GM23338 (cell line): ENCODE results near the gene TMC2. TPM values are rescaled to one million over a fixed set of nuclear protein-coding genes. Genes with fewer than 3 reads are reported as not detected.

Source experiments
- ATAC-seq: fragments of 200-7000 bp; cut with Tn5 transposase; 3 replicates; pipeline ENCODE4 v1.9.1; 2020
- DNase-seq: peaks from one replicate; pipeline ENCODE4 v3.0.0-alpha.2; 2015; ENCODE audit warnings: low spot score
- H2AFZ ChIP-seq: fragments of 200-600 bp; sonication (generic); 2 replicates; pipeline ENCODE4 v1.8.0; 2016; ENCODE audit warnings: antibody characterized with exemption, mild to moderate bottlenecking, moderate library complexity
- H3F3A ChIP-seq: fragments of 200-600 bp; sonication (generic); replicated peaks from 2 replicates; pipeline ENCODE4 v1.8.0; 2017; ENCODE audit warnings: antibody characterized with exemption, mixed run types, low read depth
- H3K27ac ChIP-seq: fragments of 200-600 bp; sonication (generic); 2 replicates; pipeline ENCODE4 v1.6.1; 2016; ENCODE audit warnings: low read depth
- H3K27me3 ChIP-seq: fragments of 200-600 bp; sonication (generic); 2 replicates; pipeline ENCODE4 v1.8.0; 2016; ENCODE audit warnings: mild to moderate bottlenecking, mixed run types, moderate library complexity; ENCODE audit not compliant: insufficient read depth
- H3K36me3 ChIP-seq: fragments of 200-600 bp; sonication (generic); 2 replicates; pipeline ENCODE4 v1.8.0; 2016; ENCODE audit warnings: mild to moderate bottlenecking; ENCODE audit not compliant: insufficient read depth
- H3K4me1 ChIP-seq: fragments of 200-600 bp; sonication (generic); 2 replicates; pipeline ENCODE4 v1.8.0; 2016; ENCODE audit warnings: mild to moderate bottlenecking, moderate library complexity; ENCODE audit not compliant: insufficient read depth
- H3K4me2 ChIP-seq: fragments of 200-600 bp; sonication (generic); 2 replicates; pipeline ENCODE4 v1.7.1; 2017; ENCODE audit warnings: mixed run types
- H3K4me3 ChIP-seq: fragments of 200-600 bp; sonication (generic); 2 replicates; pipeline ENCODE4 v1.6.1; 2016; ENCODE audit warnings: mixed run types
- H3K79me2 ChIP-seq: fragments of 200-600 bp; sonication (generic); replicated peaks from 2 replicates; pipeline ENCODE4 v1.8.0; 2017; ENCODE audit warnings: mild to moderate bottlenecking; ENCODE audit not compliant: insufficient read depth
- H3K9me2 ChIP-seq: fragments of 200-600 bp; sonication (generic); 2 replicates; pipeline ENCODE4 v1.8.0; 2017; ENCODE audit not compliant: insufficient read depth
- H4K20me1 ChIP-seq: fragments of 200-600 bp; sonication (generic); replicated peaks from 2 replicates; pipeline ENCODE4 v1.8.0; 2017; ENCODE audit warnings: mild to moderate bottlenecking; ENCODE audit not compliant: insufficient read depth
- H3K27ac Mint-ChIP-seq: 2 replicates; pipeline ENCODE4 v1.8.0; 2020; ENCODE audit warnings: inconsistent platforms, mild to moderate bottlenecking, moderate library complexity, mixed read lengths
- H3K27me3 Mint-ChIP-seq: 3 replicates; pipeline ENCODE4 v1.8.0; 2022; ENCODE audit warnings: low read depth, mild to moderate bottlenecking, moderate library complexity, mixed read lengths, inconsistent platforms; ENCODE audit not compliant: insufficient read depth, poor library complexity
- H3K36me3 Mint-ChIP-seq: 3 replicates; pipeline ENCODE4 v1.8.0; 2021; ENCODE audit warnings: low read depth, mild to moderate bottlenecking, inconsistent platforms, moderate library complexity, mixed read lengths
- H3K4me1 Mint-ChIP-seq: 3 replicates; pipeline ENCODE4 v1.8.0; 2020; ENCODE audit warnings: mild to moderate bottlenecking, inconsistent platforms, mixed read lengths
- H3K4me3 Mint-ChIP-seq: 3 replicates; pipeline ENCODE4 v1.8.0; 2021; ENCODE audit warnings: moderate library complexity, mild to moderate bottlenecking, inconsistent platforms, mixed read lengths
- H3K9me3 Mint-ChIP-seq: 3 replicates; pipeline ENCODE4 v1.8.0; 2020; ENCODE audit warnings: moderate library complexity, mild to moderate bottlenecking, inconsistent platforms, mixed read lengths
- CREB1 ChIP-seq: fragments of 250-450 bp; sonication (Bioruptor Pico); IDR thresholded peaks from 2 replicates; pipeline ENCODE4 v1.5.0; 2020; ENCODE audit warnings: low read depth, mild to moderate bottlenecking, moderate library complexity
- EZH2 ChIP-seq: fragments of 200-600 bp; sonication (generic); IDR thresholded peaks from one replicate; pipeline ENCODE4 v1.8.0; 2017; ENCODE audit warnings: antibody characterized with exemption, mild to moderate bottlenecking, low read depth; ENCODE audit not compliant: unreplicated experiment
- EZH2phosphoT487 ChIP-seq: fragments of 200-600 bp; sonication (generic); IDR thresholded peaks from one replicate; pipeline ENCODE4 v1.8.1; 2018; ENCODE audit warnings: antibody characterized with exemption; ENCODE audit not compliant: unreplicated experiment
- JUNB ChIP-seq: IDR thresholded peaks from one replicate; pipeline ENCODE4 v1.6.1; 2016; ENCODE audit warnings: antibody characterized with exemption; ENCODE audit not compliant: unreplicated experiment
- NANOG ChIP-seq: IDR thresholded peaks from 2 replicates; pipeline ENCODE4 v1.6.1; 2016; ENCODE audit warnings: antibody characterized with exemption, borderline replicate concordance
- STAT1 ChIP-seq: IDR thresholded peaks from one replicate; pipeline ENCODE4 v1.6.1; 2016; ENCODE audit warnings: antibody characterized with exemption; ENCODE audit not compliant: unreplicated experiment
- polyA plus RNA-seq: library from polyadenylated mRNA; unstranded; fragments of >200 nt; fragmentation: Nextera tagmentation; extraction: Ambion mirVana; gene quantifications from 2 replicates; pipeline ENCODE4 v1.2.1, GENCODE V29; 2016
- total RNA-seq: library from RNA; depleted of rRNA; stranded (reverse); fragments of >200 nt; shearing (Covaris generic); gene quantifications from 2 replicates; pipeline ENCODE4 v1.2.3, GENCODE V29; 2014
- TF ChIP-seq, protein P1 (sequence below): fragments of 250-450 bp; sonication (Bioruptor Pico); IDR thresholded peaks from 2 replicates; pipeline ENCODE4 v1.5.0; 2020; ENCODE audit warnings: mild to moderate bottlenecking, moderate library complexity
- TF ChIP-seq, protein P2 (sequence below), 2 experiments: fragments of 200-600 bp in 1 of 2; sonication (generic) in 1 of 2; conservative IDR thresholded peaks; 2 replicates each; pipeline versions ENCODE4 v1.5.1 to v1.6.1; 2016 to 2017; ENCODE audit warnings: antibody characterized with exemption in 2 of 2, low read depth in 2 of 2, mild to moderate bottlenecking in 2 of 2, moderate library complexity in 1 of 2
- TF ChIP-seq, protein P3 (sequence below): IDR thresholded peaks from 2 replicates; pipeline ENCODE4 v1.6.1; 2016; ENCODE audit warnings: antibody characterized with exemption
- TF ChIP-seq, protein P4 (sequence below): IDR thresholded peaks from one replicate; pipeline ENCODE4 v1.6.1; 2018; ENCODE audit warnings: antibody characterized with exemption; ENCODE audit not compliant: unreplicated experiment

The TMC2 gene
- total and polyA plus RNA-seq, 2 experiments from 2014 or later, result not detected

DNA sequence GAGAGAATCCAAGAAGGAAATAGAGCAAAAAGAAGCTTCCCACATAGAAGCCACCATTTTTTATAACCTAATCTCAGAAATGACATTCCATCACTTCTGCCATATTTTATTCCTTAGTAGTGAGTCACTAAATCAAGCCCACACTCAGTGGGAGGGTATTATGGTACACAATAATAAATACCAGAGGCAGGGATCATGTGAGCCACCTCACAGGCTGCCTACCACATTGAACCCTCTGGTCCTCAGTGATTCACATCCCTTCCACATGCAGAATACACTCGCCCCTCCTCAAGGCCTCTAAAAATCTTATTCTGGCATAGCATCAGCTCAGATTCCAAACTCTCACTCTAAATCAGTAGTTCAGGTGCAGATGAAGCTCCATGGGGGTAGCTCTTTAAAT is 49.4 kb downstream of the TMC2 start (continued):
- TF ChIP-seq, protein P1, sequence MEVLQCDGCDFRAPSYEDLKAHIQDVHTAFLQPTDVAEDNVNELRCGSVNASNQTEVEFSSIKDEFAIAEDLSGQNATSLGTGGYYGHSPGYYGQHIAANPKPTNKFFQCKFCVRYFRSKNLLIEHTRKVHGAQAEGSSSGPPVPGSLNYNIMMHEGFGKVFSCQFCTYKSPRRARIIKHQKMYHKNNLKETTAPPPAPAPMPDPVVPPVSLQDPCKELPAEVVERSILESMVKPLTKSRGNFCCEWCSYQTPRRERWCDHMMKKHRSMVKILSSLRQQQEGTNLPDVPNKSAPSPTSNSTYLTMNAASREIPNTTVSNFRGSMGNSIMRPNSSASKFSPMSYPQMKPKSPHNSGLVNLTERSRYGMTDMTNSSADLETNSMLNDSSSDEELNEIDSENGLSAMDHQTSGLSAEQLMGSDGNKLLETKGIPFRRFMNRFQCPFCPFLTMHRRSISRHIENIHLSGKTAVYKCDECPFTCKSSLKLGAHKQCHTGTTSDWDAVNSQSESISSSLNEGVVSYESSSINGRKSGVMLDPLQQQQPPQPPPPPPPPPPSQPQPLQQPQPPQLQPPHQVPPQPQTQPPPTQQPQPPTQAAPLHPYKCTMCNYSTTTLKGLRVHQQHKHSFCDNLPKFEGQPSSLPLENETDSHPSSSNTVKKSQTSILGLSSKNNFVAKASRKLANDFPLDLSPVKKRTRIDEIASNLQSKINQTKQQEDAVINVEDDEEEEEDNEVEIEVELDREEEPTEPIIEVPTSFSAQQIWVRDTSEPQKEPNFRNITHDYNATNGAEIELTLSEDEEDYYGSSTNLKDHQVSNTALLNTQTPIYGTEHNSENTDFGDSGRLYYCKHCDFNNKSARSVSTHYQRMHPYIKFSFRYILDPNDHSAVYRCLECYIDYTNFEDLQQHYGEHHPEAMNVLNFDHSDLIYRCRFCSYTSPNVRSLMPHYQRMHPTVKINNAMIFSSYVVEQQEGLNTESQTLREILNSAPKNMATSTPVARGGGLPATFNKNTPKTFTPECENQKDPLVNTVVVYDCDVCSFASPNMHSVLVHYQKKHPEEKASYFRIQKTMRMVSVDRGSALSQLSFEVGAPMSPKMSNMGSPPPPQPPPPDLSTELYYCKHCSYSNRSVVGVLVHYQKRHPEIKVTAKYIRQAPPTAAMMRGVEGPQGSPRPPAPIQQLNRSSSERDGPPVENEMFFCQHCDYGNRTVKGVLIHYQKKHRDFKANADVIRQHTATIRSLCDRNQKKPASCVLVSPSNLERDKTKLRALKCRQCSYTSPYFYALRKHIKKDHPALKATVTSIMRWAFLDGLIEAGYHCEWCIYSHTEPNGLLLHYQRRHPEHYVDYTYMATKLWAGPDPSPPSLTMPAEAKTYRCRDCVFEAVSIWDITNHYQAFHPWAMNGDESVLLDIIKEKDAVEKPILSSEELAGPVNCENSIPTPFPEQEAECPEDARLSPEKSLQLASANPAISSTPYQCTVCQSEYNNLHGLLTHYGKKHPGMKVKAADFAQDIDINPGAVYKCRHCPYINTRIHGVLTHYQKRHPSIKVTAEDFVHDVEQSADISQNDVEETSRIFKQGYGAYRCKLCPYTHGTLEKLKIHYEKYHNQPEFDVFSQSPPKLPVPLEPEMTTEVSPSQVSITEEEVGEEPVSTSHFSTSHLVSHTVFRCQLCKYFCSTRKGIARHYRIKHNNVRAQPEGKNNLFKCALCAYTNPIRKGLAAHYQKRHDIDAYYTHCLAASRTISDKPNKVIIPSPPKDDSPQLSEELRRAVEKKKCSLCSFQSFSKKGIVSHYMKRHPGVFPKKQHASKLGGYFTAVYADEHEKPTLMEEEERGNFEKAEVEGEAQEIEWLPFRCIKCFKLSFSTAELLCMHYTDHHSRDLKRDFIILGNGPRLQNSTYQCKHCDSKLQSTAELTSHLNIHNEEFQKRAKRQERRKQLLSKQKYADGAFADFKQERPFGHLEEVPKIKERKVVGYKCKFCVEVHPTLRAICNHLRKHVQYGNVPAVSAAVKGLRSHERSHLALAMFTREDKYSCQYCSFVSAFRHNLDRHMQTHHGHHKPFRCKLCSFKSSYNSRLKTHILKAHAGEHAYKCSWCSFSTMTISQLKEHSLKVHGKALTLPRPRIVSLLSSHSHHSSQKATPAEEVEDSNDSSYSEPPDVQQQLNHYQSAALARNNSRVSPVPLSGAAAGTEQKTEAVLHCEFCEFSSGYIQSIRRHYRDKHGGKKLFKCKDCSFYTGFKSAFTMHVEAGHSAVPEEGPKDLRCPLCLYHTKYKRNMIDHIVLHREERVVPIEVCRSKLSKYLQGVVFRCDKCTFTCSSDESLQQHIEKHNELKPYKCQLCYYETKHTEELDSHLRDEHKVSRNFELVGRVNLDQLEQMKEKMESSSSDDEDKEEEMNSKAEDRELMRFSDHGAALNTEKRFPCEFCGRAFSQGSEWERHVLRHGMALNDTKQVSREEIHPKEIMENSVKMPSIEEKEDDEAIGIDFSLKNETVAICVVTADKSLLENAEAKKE, result no peak
- TF ChIP-seq STAT1 (no peak), EZH2phosphoT487 (no peak), CREB1 (CRISPR knock-in tag) (no peak), JUNB (no peak), NANOG (no peak)

DNA sequence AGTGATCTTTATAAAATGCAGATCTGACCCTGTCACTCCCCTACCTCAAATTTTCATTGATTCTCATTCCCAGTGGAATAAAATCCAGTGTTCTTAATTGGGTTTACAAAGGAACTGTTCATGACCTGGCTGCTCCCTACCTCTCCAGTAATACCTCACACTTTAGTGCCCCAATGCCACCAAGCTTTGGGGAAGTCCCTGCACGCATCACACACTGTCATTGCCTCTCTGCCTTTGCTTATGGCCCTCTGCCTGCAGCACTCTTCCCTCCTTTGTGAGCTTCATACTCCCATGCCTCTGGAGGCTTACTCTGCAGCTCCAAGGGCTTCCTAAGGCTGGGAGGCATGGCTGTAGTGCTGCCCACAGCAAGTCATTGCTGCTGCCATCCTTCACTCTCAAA is 57.4 kb downstream of the TMC2 start:
- Histone ChIP-seq H3K27ac (no peak overlapping the region), H4K20me1 (no peaks in the 10 kb centered on the region), H3F3A (no peaks in the 10 kb centered on the region), H3K4me3 (no peak overlapping the region), H3K4me1 (no peaks in the 10 kb centered on the region), H3K9me2 (no peaks in the 10 kb centered on the region), H3K79me2 (no peaks in the 10 kb centered on the region), H2AFZ (no peak overlapping the region), H3K36me3 (no peaks in the 10 kb centered on the region), H3K27me3 (no peaks in the 10 kb centered on the region), H3K4me2 (no peak overlapping the region)
- Mint-ChIP-seq H3K9me3 (no peaks in the 10 kb centered on the region), H3K27ac (no peak overlapping the region), H3K27me3 (peaks cover 3% of the 10 kb centered on the region), H3K4me3 (no peak overlapping the region), H3K36me3 (no peaks in the 10 kb centered on the region), H3K4me1 (peaks cover 5% of the 10 kb centered on the region; the same call in 2 of the 3 replicates)
- no peak for ATAC-seq
- DNase-seq, result no peak
- TF ChIP-seq NANOG (no peak), EZH2 (no peak), EZH2phosphoT487 (no peak), STAT1 (no peak), CREB1 (CRISPR knock-in tag) (no peak)
- TF ChIP-seq, protein P2, sequence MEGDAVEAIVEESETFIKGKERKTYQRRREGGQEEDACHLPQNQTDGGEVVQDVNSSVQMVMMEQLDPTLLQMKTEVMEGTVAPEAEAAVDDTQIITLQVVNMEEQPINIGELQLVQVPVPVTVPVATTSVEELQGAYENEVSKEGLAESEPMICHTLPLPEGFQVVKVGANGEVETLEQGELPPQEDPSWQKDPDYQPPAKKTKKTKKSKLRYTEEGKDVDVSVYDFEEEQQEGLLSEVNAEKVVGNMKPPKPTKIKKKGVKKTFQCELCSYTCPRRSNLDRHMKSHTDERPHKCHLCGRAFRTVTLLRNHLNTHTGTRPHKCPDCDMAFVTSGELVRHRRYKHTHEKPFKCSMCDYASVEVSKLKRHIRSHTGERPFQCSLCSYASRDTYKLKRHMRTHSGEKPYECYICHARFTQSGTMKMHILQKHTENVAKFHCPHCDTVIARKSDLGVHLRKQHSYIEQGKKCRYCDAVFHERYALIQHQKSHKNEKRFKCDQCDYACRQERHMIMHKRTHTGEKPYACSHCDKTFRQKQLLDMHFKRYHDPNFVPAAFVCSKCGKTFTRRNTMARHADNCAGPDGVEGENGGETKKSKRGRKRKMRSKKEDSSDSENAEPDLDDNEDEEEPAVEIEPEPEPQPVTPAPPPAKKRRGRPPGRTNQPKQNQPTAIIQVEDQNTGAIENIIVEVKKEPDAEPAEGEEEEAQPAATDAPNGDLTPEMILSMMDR (conservative IDR thresholded peaks at IDR 0.05; ENCODE audit: low read depth in 2 of 2), result no peak
- TF ChIP-seq, protein P3, sequence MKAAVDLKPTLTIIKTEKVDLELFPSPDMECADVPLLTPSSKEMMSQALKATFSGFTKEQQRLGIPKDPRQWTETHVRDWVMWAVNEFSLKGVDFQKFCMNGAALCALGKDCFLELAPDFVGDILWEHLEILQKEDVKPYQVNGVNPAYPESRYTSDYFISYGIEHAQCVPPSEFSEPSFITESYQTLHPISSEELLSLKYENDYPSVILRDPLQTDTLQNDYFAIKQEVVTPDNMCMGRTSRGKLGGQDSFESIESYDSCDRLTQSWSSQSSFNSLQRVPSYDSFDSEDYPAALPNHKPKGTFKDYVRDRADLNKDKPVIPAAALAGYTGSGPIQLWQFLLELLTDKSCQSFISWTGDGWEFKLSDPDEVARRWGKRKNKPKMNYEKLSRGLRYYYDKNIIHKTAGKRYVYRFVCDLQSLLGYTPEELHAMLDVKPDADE, result no peak
- TF ChIP-seq, protein P4, sequence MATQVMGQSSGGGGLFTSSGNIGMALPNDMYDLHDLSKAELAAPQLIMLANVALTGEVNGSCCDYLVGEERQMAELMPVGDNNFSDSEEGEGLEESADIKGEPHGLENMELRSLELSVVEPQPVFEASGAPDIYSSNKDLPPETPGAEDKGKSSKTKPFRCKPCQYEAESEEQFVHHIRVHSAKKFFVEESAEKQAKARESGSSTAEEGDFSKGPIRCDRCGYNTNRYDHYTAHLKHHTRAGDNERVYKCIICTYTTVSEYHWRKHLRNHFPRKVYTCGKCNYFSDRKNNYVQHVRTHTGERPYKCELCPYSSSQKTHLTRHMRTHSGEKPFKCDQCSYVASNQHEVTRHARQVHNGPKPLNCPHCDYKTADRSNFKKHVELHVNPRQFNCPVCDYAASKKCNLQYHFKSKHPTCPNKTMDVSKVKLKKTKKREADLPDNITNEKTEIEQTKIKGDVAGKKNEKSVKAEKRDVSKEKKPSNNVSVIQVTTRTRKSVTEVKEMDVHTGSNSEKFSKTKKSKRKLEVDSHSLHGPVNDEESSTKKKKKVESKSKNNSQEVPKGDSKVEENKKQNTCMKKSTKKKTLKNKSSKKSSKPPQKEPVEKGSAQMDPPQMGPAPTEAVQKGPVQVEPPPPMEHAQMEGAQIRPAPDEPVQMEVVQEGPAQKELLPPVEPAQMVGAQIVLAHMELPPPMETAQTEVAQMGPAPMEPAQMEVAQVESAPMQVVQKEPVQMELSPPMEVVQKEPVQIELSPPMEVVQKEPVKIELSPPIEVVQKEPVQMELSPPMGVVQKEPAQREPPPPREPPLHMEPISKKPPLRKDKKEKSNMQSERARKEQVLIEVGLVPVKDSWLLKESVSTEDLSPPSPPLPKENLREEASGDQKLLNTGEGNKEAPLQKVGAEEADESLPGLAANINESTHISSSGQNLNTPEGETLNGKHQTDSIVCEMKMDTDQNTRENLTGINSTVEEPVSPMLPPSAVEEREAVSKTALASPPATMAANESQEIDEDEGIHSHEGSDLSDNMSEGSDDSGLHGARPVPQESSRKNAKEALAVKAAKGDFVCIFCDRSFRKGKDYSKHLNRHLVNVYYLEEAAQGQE, result no peak
